Brain microvascular endothelial cell (primary cell): ENCODE results near the gene HEYL.
A peak's percentile ranks its signal among the peaks of the same experiment; 100 is the strongest.

Experiments used
- DNase-seq: peaks from one replicate; pipeline ENCODE4 v3.0.0-alpha.2; 2020
- H3K27ac ChIP-seq: fragments of 250-450 bp; sonication (Bioruptor Pico); 2 replicates; pipeline ENCODE4 v1.5.1; 2020; ENCODE audit warnings: mild to moderate bottlenecking, moderate library complexity
- H3K27me3 ChIP-seq: fragments of 250-450 bp; sonication (Bioruptor Pico); replicated peaks from 2 replicates; pipeline ENCODE4 v1.5.1; 2020; ENCODE audit warnings: mild to moderate bottlenecking
- H3K36me3 ChIP-seq: fragments of 250-450 bp; sonication (Bioruptor Pico); replicated peaks from 2 replicates; pipeline ENCODE4 v1.5.1; 2020; ENCODE audit warnings: mild to moderate bottlenecking
- H3K4me3 ChIP-seq: 2 replicates; pipeline ENCODE4 v1.5.1; 2011; ENCODE audit warnings: low read depth, mild to moderate bottlenecking, control low read depth, low read length, moderate library complexity
- CTCF ChIP-seq: IDR thresholded peaks from 2 replicates; pipeline ENCODE4 v1.5.1; 2011; ENCODE audit warnings: low read depth, mild to moderate bottlenecking, moderate library complexity, low read length, control low read depth, inconsistent platforms; ENCODE audit errors: missing control alignments
- in situ Hi-C: cut with HindIII; loops from 2 replicates; pipeline ENCODE4 v1.10.0; 2017; ENCODE audit warnings: low sequenced_read_pairs, low pct_ligation_motif_present

Gene HEYL

GRCh38 chr1:39574646-39575045 lies 64.8 kb downstream of the HEYL start:
- peak; percentile 7 for DNase-seq
- H3K4me3 ChIP-seq: peak overlapping the region; percentile 83
- in situ Hi-C loops: no loop called here

More at GRCh38 chr1:39574646-39575045, 64.8 kb downstream of the HEYL start:
- no peak for TF ChIP-seq CTCF
- Histone ChIP-seq H3K27ac (peak overlapping the region; percentile 19), H3K36me3 (peaks cover 39% of the 10 kb centered on the region), H3K27me3 (no peaks in the 10 kb centered on the region)
